NCI-H1436 treated with DMSO at 0.1 percent for 48 hours (cell line): ENCODE measurements around the gene LRBA.
"Not testable (repeated sequence)": the region's sequence is repeated elsewhere in the genome, so short reads cannot be mapped to it uniquely, and the experiment has no call there.

Experiments used
- DNase-seq: peaks from one replicate; lab custom pipeline; 2025; lab: John Stamatoyannopoulos, UW

The LRBA gene

DNA sequence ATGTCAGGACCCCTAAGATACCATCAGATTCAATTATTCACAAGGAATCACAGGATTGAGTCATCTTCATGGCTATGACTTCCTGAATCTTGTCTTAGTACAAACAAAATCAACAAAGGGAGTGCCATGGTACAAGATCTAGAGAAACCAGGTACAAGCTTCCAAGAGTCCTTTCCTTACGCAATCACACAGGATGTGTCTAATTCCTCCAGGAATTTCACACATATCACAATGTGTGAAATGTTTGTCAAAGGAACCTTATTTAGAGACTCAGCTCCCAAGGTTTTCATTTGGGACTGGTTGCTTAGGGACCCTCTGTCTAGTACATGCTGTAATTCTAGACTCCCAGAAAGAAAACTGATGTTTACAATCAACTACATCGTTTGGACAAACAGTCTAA lies 350.1 kb downstream of the LRBA start:
- DNase-seq: no peak

DNA sequence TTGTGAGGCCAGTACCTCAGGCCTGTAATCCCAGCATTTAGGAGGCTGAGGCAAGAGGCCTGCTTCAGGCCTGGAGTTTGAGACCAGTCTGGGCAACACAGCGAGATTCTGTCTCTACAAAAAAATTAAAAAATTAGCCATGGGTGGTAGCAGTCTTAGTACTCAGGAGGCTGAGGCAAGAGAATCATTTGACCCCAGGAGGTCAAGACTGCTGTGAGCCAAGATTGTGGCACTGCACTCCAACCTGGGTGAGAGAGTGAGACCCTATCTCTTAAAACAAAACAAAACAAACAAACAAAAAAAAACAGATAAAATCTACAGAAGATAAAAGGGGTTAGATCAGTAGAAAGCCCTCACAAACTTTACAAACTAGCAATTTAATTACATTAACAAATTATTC lies 352.4 kb downstream of the LRBA start:
- DNase-seq: no peak

DNA sequence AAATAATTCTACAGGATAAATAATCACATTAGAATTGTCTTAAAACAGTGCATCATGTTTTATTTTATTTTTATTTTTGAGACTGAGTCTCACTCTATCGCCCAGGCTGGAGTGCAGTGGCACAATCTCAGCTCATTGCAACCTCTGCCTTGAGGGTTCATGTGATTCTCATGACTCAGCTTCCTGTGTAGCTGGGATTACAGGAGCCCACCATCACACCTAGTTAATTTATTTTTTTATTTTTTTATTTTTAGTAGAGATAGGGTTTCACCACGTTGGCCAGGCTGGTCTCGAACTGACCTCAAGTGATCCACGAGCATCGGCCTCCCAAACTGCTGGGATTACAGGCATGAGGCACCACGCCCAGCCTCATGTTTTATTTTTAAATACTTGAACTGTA lies 353.5 kb downstream of the LRBA start:
- not testable (repeated sequence) for DNase-seq

DNA sequence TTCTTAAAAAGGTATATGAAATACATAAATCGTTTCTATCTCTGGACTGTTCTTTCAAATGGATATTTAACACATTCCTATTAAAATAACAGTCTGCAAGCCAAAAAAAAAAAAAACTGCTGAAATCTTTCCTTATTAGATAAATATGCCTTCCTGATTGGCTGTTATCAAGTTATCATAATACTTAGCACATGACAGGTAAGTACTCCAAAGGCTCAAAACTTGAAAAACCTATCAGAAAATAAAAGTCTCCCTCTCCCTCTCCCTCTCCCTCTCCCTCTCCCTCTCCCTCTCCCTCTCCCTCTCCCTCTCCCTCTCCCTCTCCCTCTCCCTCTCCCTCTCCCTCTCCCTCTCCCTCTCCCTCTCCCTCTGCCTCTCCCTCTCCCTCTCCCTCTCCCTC lies 356.8 kb downstream of the LRBA start:
- not testable (repeated sequence) for DNase-seq

DNA sequence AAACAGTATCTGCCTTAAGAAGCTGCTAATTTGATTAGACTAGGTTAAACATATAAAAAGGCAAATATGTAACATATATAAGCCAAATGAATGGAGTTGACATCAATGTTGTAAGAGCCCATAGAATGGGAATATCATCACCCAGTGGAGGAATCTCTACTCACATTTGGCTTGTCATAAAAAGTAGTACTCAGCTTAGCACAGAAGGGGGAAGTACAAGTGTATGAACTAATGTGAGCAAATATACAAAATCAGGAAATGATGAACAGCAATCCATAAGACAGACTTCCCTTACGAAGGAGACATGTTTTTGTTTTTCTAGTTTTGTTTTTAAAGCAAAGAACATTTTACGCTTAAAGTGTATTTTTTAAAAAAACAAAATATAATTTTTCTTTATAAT lies 358.2 kb downstream of the LRBA start:
- no peak for DNase-seq

DNA sequence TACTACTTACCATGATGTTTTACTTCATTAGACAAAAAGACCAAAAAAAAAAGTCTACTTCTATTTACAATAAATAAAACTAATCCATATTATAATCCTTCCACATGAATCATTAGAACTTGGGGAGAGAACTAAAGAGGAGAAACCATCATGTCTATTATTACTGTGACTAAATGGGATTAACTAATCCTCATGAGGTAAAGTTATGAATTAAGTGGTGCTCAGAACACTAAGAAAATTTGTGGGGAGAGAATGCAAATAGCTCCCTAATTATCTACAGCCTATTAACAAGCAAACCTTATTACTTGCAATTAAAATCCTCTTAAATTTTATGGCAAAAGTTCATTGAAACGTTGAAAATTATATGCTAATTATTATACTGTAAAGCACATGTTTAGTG lies 364.3 kb downstream of the LRBA start:
- no peak for DNase-seq

DNA sequence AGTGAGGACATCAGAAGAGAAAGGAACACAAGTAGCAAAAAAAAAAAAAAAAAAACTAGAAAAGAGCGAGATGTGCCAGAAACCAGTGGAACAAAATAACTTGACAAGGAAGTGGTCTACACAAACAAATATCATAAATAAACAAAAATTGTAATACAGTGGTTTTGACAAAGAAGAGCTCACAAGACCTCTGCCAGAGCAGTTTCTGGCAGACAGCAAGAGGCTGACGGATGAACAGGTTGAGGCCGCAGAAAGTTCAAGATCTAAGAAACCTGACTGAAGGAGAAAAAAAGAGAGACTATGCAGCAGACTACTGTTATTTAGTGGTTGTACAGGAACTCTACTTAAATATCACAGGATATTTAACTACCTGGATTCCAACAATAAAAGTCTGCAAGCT lies 367.0 kb downstream of the LRBA start:
- no peak for DNase-seq

DNA sequence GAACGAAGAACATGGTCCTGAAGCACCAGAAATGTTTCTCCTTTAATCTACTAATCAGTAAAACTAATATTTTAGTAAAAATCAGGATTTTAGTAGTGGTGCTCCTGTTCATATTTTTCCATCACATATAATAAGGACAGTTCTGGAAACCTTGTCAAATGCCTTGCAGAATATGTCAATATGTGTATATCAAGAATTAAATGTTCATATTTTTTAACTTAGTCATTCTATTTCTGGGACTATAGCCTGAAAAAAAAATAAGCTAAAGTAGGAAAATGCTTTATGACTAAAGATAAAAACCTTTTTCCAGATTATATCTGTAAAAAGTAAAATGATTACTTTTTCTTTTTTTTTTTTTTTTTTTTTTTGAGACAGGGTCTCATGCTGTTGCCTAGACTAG lies 368.1 kb downstream of the LRBA start:
- DNase-seq: no peak

DNA sequence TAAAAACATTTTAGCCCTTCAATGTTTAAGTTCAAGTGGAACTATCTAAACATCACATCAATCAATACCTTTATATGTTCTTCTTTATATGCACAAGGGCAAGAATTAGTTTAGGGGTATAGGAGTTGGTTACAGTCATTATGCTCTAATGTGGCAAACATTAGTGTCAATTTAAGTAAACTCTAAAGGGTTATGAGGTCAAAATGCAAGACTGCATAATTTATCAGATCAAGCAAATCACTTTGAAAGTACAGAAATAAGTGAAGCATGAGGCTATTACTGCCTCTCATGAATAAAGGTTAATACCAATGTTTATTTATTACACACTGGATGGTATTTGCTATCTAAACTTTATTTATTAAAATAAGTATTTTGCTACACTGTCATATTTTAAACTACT lies 373.5 kb downstream of the LRBA start:
- no peak for DNase-seq

DNA sequence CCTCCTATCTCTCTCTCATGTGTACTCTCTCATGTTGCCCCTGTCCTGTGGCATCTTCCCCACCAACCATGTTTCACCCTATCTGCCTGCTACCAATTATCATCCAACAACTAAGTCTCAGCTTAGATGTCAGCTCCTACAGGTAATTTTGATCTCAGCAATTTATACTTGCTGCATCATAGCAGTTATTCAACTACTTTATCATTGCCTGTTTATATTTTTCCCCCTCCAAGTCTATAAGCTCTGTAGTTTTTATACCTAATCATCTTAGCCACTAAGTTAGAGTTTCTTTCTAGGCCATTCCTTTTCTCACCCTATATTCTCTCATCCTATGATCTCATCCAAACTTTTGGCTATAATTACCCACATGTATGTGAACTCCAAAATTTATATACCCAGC lies 382.4 kb downstream of the LRBA start:
- no peak for DNase-seq

DNA sequence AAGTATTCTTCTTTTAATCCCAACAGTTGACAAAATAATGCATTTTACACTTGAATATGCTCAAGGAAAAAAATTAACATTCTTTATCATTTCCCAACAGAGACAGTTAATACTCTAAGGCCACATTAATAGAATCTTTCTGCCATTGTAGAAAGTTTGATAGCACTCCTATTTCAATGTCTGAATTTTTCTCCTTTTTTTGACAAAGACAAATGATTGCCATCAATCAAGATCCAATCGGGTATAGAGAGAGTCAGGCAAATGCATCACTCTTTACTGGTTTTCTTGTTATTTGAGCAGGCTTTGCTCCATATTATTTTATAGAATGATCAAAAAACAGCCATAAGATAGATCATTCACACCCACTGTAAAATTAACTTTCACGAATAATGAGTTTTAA lies 387.0 kb downstream of the LRBA start:
- DNase-seq: no peak

DNA sequence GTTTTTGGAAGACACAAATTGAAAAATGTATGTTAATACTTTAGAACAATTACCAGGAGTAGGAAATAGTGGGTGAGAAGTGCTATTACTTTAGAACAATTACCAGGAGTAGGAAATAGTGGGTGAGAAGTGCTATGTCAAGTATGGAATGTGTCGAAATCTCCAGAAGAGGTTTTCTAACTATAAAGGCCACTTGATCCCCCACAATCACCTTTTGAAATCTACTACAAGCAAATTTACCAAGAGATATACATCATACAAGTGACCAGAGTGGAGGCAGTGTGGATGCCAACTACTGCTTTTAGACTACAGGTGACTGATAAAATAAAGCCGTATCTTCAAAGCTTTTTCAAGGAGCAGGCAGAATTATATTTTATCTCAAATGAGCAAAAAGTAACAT lies 390.1 kb downstream of the LRBA start:
- DNase-seq: no peak

DNA sequence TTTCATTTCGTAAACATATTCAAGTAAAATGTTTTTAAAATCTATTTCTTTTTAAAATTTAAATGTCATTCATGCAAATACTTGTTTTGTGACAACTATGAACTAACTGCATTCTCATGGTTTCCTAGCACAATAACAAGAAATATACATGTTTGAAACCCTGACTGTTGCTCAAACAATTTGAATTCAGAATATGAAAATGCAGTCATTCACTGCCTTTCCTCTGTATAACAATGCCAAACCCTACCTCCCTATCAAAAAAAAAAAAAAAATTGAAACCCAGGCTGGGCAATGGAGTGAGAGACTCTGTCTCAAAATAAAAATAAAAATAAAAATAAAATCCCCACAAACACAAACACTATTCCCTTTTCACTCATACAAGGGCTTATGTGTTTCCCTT lies 391.0 kb downstream of the LRBA start:
- DNase-seq: no peak

DNA sequence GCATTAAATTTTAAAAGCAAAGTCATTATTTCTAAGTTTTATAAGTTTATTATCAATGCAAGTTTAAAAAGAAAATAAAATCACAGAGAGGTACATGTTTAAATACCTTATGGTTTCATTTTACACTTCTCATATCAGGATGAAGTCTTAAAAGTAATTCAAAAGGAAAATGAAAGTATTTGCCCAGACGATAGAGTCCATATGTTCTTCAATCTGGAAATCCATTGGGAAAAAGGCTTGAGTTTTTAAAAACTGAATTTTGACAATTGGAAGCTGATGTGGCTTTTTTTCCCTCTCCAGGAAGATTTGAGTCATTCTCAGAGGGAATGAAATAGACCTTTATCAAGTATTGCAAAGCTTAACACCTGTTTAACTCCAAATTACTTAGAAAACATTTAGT lies 396.0 kb downstream of the LRBA start:
- no peak for DNase-seq

DNA sequence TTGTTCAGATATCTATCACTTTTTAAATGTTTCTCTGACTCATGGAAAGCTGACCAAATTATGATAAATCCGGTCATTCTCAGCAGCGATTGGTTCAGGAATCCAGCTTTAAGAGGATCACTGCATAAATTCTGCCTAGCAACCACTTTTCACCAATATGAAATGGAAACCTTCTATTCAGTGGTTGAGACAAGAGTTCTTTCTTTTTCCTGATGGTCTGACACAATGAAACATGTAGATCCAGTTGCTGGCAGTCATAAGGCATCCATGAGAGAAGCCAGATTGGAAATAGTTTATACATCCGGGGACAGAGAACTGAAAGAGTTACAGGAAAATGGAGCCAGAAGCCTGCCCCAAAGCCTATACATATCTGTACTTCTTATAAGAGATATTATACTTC lies 406.0 kb downstream of the LRBA start:
- no peak for DNase-seq

DNA sequence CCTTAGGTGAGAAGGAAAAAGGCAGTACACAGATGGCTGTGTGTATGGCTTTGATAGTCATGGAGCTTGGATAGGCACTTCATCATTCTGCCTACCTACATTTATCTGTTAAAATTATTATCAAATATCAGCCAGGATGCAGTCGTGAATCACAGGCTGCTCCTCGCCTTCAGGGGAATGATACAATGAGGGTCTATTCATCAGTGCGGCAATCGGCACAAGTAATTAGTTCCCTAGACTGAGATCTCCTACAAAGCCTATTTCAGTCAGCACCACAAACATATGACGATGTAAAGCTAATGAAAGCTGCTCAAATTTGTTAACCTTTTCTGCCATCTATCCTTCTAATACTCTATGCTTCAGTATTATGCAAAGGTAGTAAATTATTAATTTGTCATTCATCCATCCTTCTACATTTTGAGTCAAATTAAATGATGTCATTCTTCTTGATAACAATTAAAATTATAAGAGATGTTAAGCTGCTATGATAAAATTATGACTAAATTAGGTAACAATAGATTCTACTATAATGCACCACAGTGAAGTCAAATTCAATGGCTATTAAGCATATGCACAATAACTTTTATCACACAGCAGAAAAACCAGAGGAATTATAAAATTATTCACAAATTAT lies 414.2 kb downstream of the LRBA start:
- no peak for DNase-seq

DNA sequence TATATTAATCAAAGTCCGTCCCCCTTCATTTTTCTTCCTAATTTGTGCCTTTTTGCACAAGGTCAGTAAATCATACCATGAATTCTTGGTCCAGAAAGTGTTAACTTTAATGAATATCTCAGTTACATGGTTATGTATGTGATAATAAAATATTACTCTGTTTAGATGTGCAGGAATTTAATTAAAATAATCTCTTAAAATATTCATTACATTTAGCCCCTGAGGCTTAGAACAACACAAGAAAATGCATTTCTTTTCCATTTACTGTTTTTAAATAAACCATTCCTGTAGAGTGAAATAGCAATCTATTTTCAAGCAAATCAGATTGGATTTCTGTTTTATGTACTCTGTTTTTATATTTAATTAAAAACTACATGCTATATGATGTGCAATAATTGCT lies 415.5 kb downstream of the LRBA start:
- no peak for DNase-seq

DNA sequence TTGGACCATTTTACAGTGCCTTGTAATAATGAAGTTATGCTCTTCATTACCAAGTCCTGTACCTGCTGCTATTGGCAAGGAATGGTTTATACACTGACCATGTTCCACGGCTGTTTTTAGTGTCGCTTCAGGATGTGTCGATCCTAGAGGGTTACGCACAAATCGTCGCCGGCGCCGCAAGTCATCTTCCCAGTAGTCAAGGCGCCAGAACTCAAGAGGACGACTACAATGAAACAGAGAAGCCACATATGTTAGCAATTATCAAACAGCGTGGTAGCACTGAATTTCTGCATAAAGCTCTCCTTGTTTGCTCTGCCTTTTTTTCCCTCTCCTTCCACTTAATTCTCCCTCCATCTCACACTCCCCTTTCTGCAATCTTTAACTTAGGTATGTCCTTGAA lies 416.2 kb downstream of the LRBA start:
- no peak for DNase-seq

DNA sequence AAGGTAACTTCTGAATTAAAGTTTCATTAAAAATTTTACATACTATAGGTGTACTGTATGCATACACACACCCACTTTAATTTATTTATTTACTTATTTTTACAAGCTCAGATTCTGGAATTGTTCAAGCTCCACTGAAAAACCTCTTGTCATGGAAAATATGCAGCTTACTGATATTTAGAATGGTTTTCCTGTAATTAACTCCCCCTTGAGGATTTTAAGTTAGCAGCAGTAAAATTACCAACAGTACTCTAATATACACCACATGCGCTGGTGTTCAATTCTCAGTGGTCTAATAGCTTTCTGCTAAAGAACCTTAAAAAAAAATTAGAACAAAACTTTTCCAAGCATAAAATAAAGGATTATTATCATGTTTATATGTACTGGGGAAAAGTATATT lies 421.1 kb downstream of the LRBA start:
- DNase-seq: no peak

DNA sequence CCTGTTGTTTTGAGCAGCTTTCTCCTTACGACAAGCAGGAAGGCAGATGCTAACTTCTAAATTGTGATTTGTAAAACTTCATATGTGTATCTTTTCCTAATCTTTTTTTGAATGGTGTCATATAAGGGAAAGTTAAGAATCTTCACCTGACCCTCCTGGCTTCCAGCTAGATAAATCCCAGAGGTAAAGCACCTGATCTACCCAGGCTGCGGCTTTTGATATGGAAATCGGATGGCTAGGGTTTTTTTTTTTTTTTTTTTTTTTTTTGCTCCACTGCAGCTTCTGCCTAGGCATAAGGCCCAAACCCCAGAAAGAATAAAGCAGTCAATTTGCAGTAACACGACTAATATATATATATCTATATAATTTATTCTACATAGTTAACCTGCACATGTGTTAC lies 423.2 kb downstream of the LRBA start:
- no peak for DNase-seq

DNA sequence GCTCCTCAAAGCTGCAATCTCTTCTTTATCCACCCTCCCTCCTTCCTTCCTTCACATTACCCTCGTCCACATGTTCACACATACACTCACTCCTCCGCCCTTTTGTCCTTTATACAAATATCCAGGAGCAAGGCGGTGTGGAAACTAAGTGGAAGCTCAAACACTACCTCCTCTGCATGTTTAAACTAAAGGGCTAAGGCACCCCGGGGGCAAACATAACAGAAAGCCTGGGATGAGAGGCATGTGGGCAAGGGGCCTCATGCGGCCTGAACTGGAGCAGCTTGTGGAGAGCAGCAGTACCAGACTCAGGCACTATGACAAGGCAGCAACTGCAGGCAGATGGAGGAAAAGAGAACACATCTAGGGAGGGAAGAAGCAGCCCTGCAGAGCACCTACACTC lies 423.7 kb downstream of the LRBA start:
- DNase-seq: no peak

DNA sequence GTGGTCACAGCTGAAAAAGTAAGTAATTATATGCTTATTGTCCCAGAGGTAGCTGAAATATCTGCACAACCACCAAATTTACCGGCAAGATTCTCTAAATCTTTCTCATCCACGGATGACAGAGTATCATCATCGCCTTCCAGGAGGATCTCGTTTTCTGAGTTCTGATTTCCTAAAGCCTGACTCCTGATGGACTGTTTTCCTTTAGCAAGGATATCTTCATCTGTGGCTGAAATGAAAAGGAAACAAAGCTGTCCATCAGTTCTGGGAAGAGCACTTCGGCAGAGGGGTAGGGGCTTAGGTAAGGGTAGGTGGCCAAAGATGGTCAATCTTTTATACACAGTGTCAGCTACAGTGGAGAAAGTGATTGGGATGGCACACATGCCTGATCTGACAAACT lies 424.5 kb downstream of the LRBA start:
- no peak for DNase-seq

DNA sequence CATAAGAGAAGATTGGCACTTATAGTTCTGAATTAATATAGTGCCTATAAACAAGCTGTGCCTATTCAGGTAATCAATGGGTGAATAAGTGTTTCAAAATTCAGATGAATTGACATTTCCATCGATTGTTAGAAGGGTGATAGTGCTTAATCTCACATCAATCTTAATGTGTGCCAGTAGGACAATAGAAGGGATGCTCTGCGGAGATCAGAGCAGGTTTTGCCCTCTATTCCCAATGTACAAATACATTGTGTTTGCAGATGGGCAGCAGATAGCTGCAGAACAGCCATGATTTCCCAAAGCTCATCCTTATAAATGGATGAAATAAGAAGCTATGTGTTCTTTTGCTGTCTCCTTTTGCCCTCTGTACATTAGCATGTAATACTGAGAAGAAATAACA lies 425.9 kb downstream of the LRBA start:
- no peak for DNase-seq

DNA sequence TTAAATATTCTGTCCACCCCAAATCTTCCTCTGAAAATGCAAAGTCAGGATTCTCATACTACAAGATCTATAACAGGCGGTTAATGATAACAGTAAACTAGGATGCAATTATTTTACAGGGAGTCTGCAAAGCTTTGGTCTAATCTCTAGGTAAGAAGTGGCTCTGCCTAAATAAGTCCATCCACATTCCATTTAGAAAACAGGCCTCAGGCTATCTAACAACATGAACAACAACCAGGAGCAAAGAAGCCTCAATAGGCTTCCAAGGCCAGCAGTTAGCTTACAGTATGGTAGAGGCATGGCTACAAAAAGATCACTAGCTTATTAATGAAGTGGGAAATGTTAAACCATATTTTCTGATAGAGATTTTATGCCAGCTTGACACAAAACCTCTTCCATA lies 426.8 kb downstream of the LRBA start:
- no peak for DNase-seq
